SK-N-SH treated with all-trans-retinoic acid at 6 μM for 48 hours (cell line): ENCODE results near the gene CHKB.

Experiments used
- ATAC-seq: fragments of 200-7000 bp; cut with Tn5 transposase; 3 replicates; pipeline ENCODE4 v1.9.1; 2020; ENCODE audit warnings: mild to moderate bottlenecking, moderate library complexity
- ZFP3 ChIP-seq: fragments of 250-450 bp; sonication (Bioruptor Pico); IDR thresholded peaks from 2 replicates; pipeline ENCODE4 v1.5.0; 2020; ENCODE audit warnings: mild to moderate bottlenecking, moderate library complexity

The CHKB gene

DNA sequence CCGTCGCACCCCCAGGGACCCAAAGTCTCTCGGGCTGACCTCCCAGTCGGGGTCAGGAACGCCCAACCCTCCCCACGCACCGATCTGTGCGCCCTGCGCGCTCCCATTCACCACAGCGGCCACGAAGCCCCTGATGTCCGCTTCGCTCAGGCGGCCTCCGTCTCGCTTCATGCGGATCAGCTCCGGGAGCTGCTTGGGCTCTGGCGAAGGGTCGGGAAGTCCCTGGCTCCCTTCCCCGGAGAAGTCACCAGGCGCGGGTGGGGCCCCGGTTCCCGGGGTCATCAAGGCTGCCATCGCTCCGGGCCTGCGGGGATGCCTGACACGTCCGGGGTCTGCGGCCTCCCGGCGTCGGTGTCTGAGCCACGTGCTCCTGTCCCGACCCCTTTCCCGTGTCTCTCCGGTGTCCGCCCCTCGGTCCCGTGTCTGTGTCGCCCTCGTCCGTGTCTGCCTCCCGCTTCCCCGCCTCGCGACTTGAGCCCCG is 53.2 kb downstream of the CHKB start:
- no peak for TF ChIP-seq ZFP3 (CRISPR knock-in tag)
- ATAC-seq, result no peak
